ENCODE measurements around the gene TECTA. TPM values are rescaled to one million over a fixed set of nuclear protein-coding genes. Genes with fewer than 3 reads are reported as not detected.
A peak's percentile ranks its signal among the peaks of the same experiment; 100 is the strongest.

Gene TECTA
- polyA plus RNA-seq, 1 of the 3 experiments (the other 2 are of a cell fraction) = 0.58 TPM

GRCh38 chr11:121112498-121113455 lies 11.7 kb downstream of the TECTA start:
- Histone ChIP-seq H3K4me2 (no peak overlapping the region), H3K9me2 (no peaks in the 10 kb centered on the region), H3F3A (replicated peaks; ENCODE audit: insufficient read depth) (no peaks in the 10 kb centered on the region), H3K27ac (ENCODE audit: low read depth in 2 of 2, low read length in 1 of 2) (no peak overlapping the region), H2AFZ (ENCODE audit: low read depth) (no peak overlapping the region), H3K9ac (no peak overlapping the region), H4K20me1 (ENCODE audit: insufficient read depth) (no peaks in the 10 kb centered on the region), H3K36me3 (replicated peaks in 1 of 2; ENCODE audit: control insufficient read depth in 1 of 2, insufficient read depth in 2 of 2, low read length in 1 of 2) (no peaks in the 10 kb centered on the region), H3K4me1 (ENCODE audit: control insufficient read depth in 1 of 2, insufficient read depth in 2 of 2, low read depth in 1 of 2, low read length in 1 of 2) (peaks cover 0 to 17% of the 10 kb centered on the region in 2 experiments; a peak in 2 of 4 replicates), H3K4me3 (ENCODE audit: low read depth in 2 of 2, low read length in 1 of 2) (no peak overlapping the region; a peak in 1 of 4 replicates), H3K79me2 (ENCODE audit: insufficient read depth) (no peaks in the 10 kb centered on the region), H3K27me3 (ENCODE audit: insufficient read depth) (no peaks in the 10 kb centered on the region), H3K9me3 (no peaks in the 10 kb centered on the region)
- POLR2A ChIA-PET = no interaction called here
- DNase-seq = peak; percentile 85
- WGBS (ENCODE audit: low lambda C conversion rate) = 50% methylated on average over 32 of the region's 32 CpGs
- CTCF ChIA-PET = interaction anchor here (0.6 to 6.3 kb wide), 16 partner anchors 9 to 601 kb away, joined by 3 to 37 read pairs (median 4); partner anchors contain the start of gene GRIK4
- no peak for TF ChIP-seq FOXM1 (IDR thresholded peaks at IDR 0.05; ENCODE audit: low read depth)
- no peak for TF ChIP-seq USF1 (IDR thresholded peaks at IDR 0.05; ENCODE audit: borderline replicate concordance, low read depth)
- TF ChIP-seq CTCF (IDR thresholded peaks at IDR 0.05) = peak; percentile 63
- TF ChIP-seq SMC3 (IDR thresholded peaks at IDR 0.05; ENCODE audit: low read depth, low read length) = peak; percentile 71
- TF ChIP-seq SIN3A (IDR thresholded peaks at IDR 0.05; ENCODE audit: borderline replicate concordance, low read depth, low read length) = no peak
- no peak for TF ChIP-seq FOSL2 (IDR thresholded peaks at IDR 0.05; ENCODE audit: borderline replicate concordance, low read depth)
- no peak for TF ChIP-seq REST (IDR thresholded peaks at IDR 0.05; ENCODE audit: low read depth, low read length)
- TF ChIP-seq EP300 (IDR thresholded peaks at IDR 0.05; ENCODE audit: borderline replicate concordance in 1 of 2, low read depth in 1 of 2, low read length in 1 of 2) = peak in 1 of 2 experiments; percentile 36; a peak in 1 of 4 replicates
- peak; percentile 94 for TF ChIP-seq RAD21 (IDR thresholded peaks at IDR 0.05; ENCODE audit: low read length)
- TF ChIP-seq TAF1 (IDR thresholded peaks at IDR 0.05; ENCODE audit: borderline replicate concordance, low read depth, low read length) = no peak
- TF ChIP-seq MXI1 (IDR thresholded peaks at IDR 0.05; ENCODE audit: low read depth, low read length) = peak; percentile 61; the same call in 1 of the 2 replicates
- no peak for TF ChIP-seq IRF3 (IDR thresholded peaks at IDR 0.05; ENCODE audit: low read depth, low read length)
- TF ChIP-seq GABPA (IDR thresholded peaks at IDR 0.05; ENCODE audit: low read depth) = no peak
- TF ChIP-seq USF2 (IDR thresholded peaks at IDR 0.05; ENCODE audit: borderline replicate concordance, low read depth, low read length) = no peak
- no peak for TF ChIP-seq ZBTB33 (IDR thresholded peaks at IDR 0.05; ENCODE audit: borderline replicate concordance, low read depth)
- TF ChIP-seq RXRA (IDR thresholded peaks at IDR 0.05; ENCODE audit: borderline replicate concordance, low read depth) = no peak
- TF ChIP-seq RCOR1 (IDR thresholded peaks at IDR 0.05; ENCODE audit: low read length) = 0 out of 2 replicates have a peak, but pooled peaks have one; percentile 14
- TF ChIP-seq ELF1 (IDR thresholded peaks at IDR 0.05) = no peak
